K562 (cell line): ENCODE measurements around the gene TKTL1. TPM values are rescaled to one million over a fixed set of nuclear protein-coding genes. Genes with fewer than 3 reads are reported as not detected.
A peak's percentile ranks its signal among the peaks of the same experiment; 100 is the strongest.

Experiments
- BHLHE40 ChIP-seq: IDR thresholded peaks from 2 replicates; pipeline ENCODE4 v1.6.1; 2011; ENCODE audit warnings: low read length, improper control_type of control experiment
- CBFA2T3 ChIP-seq: fragments of 450-650 bp; IDR thresholded peaks from 2 replicates; pipeline ENCODE4 v1.6.1; 2017
- EZH2 ChIP-seq: IDR thresholded peaks from 2 replicates; pipeline ENCODE4 v1.6.1; 2012; ENCODE audit warnings: low read depth, mild to moderate bottlenecking, inconsistent platforms, low read length, borderline replicate concordance
- IRF2 ChIP-seq: sonication (generic); formaldehyde crosslinking; IDR thresholded peaks from 2 replicates; pipeline ENCODE4 v1.8.1; 2022; ENCODE audit warnings: mild to moderate bottlenecking, missing genetic modification reagents
- MED1 ChIP-seq: sonication (generic); formaldehyde crosslinking; IDR thresholded peaks from 2 replicates; pipeline ENCODE4 v1.8.1; 2023; ENCODE audit warnings: missing genetic modification reagents, borderline replicate concordance
- PHF8 ChIP-seq: fragments of 200-600 bp; sonication (generic); IDR thresholded peaks from 2 replicates; pipeline ENCODE4 v1.6.1; 2012; ENCODE audit warnings: mixed run types, mild to moderate bottlenecking, inconsistent platforms, low read length, moderate library complexity, borderline replicate concordance
- POLR2A ChIP-seq: fragments of 450-650 bp; conservative IDR thresholded peaks from 2 replicates; pipeline ENCODE4 v1.6.1; 2016
- RB1 ChIP-seq: fragments of 450-650 bp; IDR thresholded peaks from 2 replicates; pipeline ENCODE4 v1.6.1; 2017; ENCODE audit warnings: low read depth, mild to moderate bottlenecking
- polyA plus RNA-seq, 8 experiments: library from polyadenylated mRNA; depleted of rRNA in 4 of 8; stranded (reverse) in 5 of 8; unstranded in 3 of 8; fragments of >200 nt; fragmentation: Nextera tagmentation in 2 of 8; fragmentation: Illumina TruSeq in 1 of 8; extraction: Ambion mirVana in 2 of 8; extraction: Trizol in 1 of 8; gene quantifications; 2 replicates each; pipeline versions ENCODE4 v1.2.1 to v1.2.3, GENCODE V29; 2011 to 2014; ENCODE audit warnings: inconsistent platforms in 1 of 8, missing spikeins in 1 of 8
- total RNA-seq, 7 experiments: library from RNA; depleted of rRNA in 6 of 7; stranded (reverse); fragments of >200 nt in 6 of 7; fragmentation: Illumina TruSeq in 2 of 7; extraction: Trizol in 2 of 7; gene quantifications; 2 replicates each; pipeline versions ENCODE4 v1.2.1 to v1.2.3, GENCODE V29; 2011 to 2021; ENCODE audit warnings: low replicate concordance in 1 of 7
- TF ChIP-seq, protein P1 (sequence below): fragments of 450-650 bp; IDR thresholded peaks from 2 replicates; pipeline ENCODE4 v1.6.1; 2016; ENCODE audit warnings: mild to moderate bottlenecking, moderate library complexity
- TF ChIP-seq, protein P2 (sequence below): sonication (generic); formaldehyde crosslinking; IDR thresholded peaks from 2 replicates; pipeline ENCODE4 v1.9.0; 2022; ENCODE audit warnings: mild to moderate bottlenecking, missing genetic modification reagents
- TF ChIP-seq, protein P3 (sequence below): fragments of 450-650 bp; conservative IDR thresholded peaks from 2 replicates; pipeline ENCODE4 v1.6.1; 2016; ENCODE audit warnings: missing genetic modification characterization, low read depth, mild to moderate bottlenecking, control low read depth, missing compliant biosample characterization

TKTL1 gene
- total and polyA plus RNA-seq, 9 of the 15 experiments (the other 6 are each of a cell fraction or from before 2014, with no cell fraction given): 0.18 to 0.71 (median 0.38) TPM

GRCh38 chrX:154378059-154378798 is 82.6 kb downstream of the TKTL1 start (continued):
- TF ChIP-seq, protein P1, sequence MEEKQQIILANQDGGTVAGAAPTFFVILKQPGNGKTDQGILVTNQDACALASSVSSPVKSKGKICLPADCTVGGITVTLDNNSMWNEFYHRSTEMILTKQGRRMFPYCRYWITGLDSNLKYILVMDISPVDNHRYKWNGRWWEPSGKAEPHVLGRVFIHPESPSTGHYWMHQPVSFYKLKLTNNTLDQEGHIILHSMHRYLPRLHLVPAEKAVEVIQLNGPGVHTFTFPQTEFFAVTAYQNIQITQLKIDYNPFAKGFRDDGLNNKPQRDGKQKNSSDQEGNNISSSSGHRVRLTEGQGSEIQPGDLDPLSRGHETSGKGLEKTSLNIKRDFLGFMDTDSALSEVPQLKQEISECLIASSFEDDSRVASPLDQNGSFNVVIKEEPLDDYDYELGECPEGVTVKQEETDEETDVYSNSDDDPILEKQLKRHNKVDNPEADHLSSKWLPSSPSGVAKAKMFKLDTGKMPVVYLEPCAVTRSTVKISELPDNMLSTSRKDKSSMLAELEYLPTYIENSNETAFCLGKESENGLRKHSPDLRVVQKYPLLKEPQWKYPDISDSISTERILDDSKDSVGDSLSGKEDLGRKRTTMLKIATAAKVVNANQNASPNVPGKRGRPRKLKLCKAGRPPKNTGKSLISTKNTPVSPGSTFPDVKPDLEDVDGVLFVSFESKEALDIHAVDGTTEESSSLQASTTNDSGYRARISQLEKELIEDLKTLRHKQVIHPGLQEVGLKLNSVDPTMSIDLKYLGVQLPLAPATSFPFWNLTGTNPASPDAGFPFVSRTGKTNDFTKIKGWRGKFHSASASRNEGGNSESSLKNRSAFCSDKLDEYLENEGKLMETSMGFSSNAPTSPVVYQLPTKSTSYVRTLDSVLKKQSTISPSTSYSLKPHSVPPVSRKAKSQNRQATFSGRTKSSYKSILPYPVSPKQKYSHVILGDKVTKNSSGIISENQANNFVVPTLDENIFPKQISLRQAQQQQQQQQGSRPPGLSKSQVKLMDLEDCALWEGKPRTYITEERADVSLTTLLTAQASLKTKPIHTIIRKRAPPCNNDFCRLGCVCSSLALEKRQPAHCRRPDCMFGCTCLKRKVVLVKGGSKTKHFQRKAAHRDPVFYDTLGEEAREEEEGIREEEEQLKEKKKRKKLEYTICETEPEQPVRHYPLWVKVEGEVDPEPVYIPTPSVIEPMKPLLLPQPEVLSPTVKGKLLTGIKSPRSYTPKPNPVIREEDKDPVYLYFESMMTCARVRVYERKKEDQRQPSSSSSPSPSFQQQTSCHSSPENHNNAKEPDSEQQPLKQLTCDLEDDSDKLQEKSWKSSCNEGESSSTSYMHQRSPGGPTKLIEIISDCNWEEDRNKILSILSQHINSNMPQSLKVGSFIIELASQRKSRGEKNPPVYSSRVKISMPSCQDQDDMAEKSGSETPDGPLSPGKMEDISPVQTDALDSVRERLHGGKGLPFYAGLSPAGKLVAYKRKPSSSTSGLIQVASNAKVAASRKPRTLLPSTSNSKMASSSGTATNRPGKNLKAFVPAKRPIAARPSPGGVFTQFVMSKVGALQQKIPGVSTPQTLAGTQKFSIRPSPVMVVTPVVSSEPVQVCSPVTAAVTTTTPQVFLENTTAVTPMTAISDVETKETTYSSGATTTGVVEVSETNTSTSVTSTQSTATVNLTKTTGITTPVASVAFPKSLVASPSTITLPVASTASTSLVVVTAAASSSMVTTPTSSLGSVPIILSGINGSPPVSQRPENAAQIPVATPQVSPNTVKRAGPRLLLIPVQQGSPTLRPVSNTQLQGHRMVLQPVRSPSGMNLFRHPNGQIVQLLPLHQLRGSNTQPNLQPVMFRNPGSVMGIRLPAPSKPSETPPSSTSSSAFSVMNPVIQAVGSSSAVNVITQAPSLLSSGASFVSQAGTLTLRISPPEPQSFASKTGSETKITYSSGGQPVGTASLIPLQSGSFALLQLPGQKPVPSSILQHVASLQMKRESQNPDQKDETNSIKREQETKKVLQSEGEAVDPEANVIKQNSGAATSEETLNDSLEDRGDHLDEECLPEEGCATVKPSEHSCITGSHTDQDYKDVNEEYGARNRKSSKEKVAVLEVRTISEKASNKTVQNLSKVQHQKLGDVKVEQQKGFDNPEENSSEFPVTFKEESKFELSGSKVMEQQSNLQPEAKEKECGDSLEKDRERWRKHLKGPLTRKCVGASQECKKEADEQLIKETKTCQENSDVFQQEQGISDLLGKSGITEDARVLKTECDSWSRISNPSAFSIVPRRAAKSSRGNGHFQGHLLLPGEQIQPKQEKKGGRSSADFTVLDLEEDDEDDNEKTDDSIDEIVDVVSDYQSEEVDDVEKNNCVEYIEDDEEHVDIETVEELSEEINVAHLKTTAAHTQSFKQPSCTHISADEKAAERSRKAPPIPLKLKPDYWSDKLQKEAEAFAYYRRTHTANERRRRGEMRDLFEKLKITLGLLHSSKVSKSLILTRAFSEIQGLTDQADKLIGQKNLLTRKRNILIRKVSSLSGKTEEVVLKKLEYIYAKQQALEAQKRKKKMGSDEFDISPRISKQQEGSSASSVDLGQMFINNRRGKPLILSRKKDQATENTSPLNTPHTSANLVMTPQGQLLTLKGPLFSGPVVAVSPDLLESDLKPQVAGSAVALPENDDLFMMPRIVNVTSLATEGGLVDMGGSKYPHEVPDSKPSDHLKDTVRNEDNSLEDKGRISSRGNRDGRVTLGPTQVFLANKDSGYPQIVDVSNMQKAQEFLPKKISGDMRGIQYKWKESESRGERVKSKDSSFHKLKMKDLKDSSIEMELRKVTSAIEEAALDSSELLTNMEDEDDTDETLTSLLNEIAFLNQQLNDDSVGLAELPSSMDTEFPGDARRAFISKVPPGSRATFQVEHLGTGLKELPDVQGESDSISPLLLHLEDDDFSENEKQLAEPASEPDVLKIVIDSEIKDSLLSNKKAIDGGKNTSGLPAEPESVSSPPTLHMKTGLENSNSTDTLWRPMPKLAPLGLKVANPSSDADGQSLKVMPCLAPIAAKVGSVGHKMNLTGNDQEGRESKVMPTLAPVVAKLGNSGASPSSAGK: peak; percentile 79
- TF ChIP-seq, protein P2, sequence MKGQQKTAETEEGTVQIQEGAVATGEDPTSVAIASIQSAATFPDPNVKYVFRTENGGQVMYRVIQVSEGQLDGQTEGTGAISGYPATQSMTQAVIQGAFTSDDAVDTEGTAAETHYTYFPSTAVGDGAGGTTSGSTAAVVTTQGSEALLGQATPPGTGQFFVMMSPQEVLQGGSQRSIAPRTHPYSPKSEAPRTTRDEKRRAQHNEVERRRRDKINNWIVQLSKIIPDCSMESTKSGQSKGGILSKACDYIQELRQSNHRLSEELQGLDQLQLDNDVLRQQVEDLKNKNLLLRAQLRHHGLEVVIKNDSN: no peak
- TF ChIP-seq, protein P3, sequence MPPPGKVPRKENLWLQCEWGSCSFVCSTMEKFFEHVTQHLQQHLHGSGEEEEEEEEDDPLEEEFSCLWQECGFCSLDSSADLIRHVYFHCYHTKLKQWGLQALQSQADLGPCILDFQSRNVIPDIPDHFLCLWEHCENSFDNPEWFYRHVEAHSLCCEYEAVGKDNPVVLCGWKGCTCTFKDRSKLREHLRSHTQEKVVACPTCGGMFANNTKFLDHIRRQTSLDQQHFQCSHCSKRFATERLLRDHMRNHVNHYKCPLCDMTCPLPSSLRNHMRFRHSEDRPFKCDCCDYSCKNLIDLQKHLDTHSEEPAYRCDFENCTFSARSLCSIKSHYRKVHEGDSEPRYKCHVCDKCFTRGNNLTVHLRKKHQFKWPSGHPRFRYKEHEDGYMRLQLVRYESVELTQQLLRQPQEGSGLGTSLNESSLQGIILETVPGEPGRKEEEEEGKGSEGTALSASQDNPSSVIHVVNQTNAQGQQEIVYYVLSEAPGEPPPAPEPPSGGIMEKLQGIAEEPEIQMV (tag): no peak
- TF ChIP-seq MED1 (CRISPR knock-in tag) (no peak), POLR2A (peak; percentile 70), CBFA2T3 (no peak), EZH2 (no peak), BHLHE40 (peak; percentile 67; the same call in 1 of the 2 replicates), IRF2 (CRISPR knock-in tag) (no peak), RB1 (peak; percentile 54), PHF8 (peak; percentile 57; the same call in 1 of the 2 replicates)
